ENCODE data around the gene ACOXL.

DNA sequence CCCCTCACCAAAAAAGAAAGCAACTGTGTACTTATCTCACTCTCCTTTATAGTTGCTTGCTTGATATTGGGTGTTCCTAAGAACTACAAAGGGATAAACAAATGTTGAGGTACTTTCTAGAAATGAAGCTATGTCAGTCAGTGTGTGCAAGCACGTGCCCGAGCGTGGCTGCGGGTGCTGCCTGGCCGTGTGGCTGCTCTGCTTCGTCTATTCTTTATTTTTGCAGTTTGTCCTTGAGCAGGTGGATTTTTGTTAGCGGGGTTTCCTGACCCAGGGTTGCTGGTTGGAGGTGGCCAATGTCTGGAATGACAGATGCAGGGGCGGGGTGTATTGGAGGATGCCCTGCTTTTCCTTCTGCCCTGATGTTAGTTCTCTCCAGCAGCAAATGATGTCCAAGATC, 62.6 kb downstream of the ACOXL start:
- TF ChIP-seq POLR2A (IDR thresholded peaks at IDR 0.05; ENCODE audit: low read depth, low read length) (no peak), TAF1 (IDR thresholded peaks at IDR 0.05; ENCODE audit: borderline replicate concordance, low read depth, low read length) (no peak)
